Large intestine (tissue), 12 donors: ENCODE measurements around the gene RANBP17. TPM values are rescaled to one million over a fixed set of nuclear protein-coding genes. Genes with fewer than 3 reads are reported as not detected.
A peak's percentile ranks its signal among the peaks of the same experiment; 100 is the strongest.
"Not testable (repeated sequence)": the region's sequence is repeated elsewhere in the genome, so short reads cannot be mapped to it uniquely, and the experiment has no call there.

Experiments used
- DNase-seq, 2 donors: peaks; one replicate each; pipeline versions ENCODE4 v3.0.0 to v3.0.0-alpha.2; 2013
- H3K27ac ChIP-seq: one replicate; pipeline ENCODE4 v1.5.1; 2013; ENCODE audit warnings: low read length
- H3K27me3 ChIP-seq: 2 replicates; pipeline ENCODE4 v1.6.1; 2013; ENCODE audit warnings: low read length; ENCODE audit not compliant: control insufficient read depth, insufficient read depth
- H3K36me3 ChIP-seq: 2 replicates; pipeline ENCODE4 v1.6.1; 2013; ENCODE audit warnings: low read length; ENCODE audit not compliant: control insufficient read depth, insufficient read depth
- H3K4me1 ChIP-seq: one replicate; pipeline ENCODE4 v1.6.1; 2013; ENCODE audit warnings: low read length; ENCODE audit not compliant: control insufficient read depth, insufficient read depth
- H3K4me3 ChIP-seq: one replicate; pipeline ENCODE4 v1.5.1; 2013; ENCODE audit warnings: low read length
- H3K9me3 ChIP-seq: one replicate; pipeline ENCODE4 v1.6.1; 2013; ENCODE audit warnings: mild to moderate bottlenecking, low read depth, low read length, moderate library complexity; ENCODE audit not compliant: control insufficient read depth
- WGBS: methylation state at CpG from one replicate; pipeline ENCODE4 v1.1.5; 2013; ENCODE audit warnings: low lambda C conversion rate; ENCODE audit not compliant: insufficient coverage; 5-methylcytosine and 5-hydroxymethylcytosine counted together
- long read RNA-seq, 11 donors: transcript quantifications; one replicate each; lab custom pipeline, GENCODE V29; 2026
- polyA plus RNA-seq: library from polyadenylated mRNA; unstranded; fragments of 120-200 nt; gene quantifications from one replicate; pipeline ENCODE4 v1.2.1, GENCODE V29; 2013

The RANBP17 gene
- 5.8 TPM for polyA plus RNA-seq
- long read RNA-seq, donor 1, partial matches to known transcripts = 0 of 1 reads
- long read RNA-seq, donor 1, other reads (novel, unspliced or antisense) = 0 of 1 reads
- long read RNA-seq, donor 2, partial matches to known transcripts = 0 of 2 reads
- long read RNA-seq, donor 2, other reads (novel, unspliced or antisense) = 0 of 2 reads
- long read RNA-seq, donor 3 = 0 reads
- long read RNA-seq, donor 4 = 0 reads
- long read RNA-seq, donor 5, partial matches to known transcripts = 0 of 1 reads
- long read RNA-seq, donor 5, other reads (novel, unspliced or antisense) = 0 of 1 reads
- long read RNA-seq, donor 6 = 0 reads
- long read RNA-seq, donor 7, partial matches to known transcripts = 0 of 2 reads
- long read RNA-seq, donor 7, other reads (novel, unspliced or antisense) = 0 of 2 reads
- long read RNA-seq, donor 8, partial matches to known transcripts = 0 of 1 reads
- long read RNA-seq, donor 8, other reads (novel, unspliced or antisense) = 0 of 1 reads
- long read RNA-seq, donor 9 = 0 reads
- long read RNA-seq, donor 10 = 0 reads
- long read RNA-seq, donor 11 = 0 reads

DNA sequence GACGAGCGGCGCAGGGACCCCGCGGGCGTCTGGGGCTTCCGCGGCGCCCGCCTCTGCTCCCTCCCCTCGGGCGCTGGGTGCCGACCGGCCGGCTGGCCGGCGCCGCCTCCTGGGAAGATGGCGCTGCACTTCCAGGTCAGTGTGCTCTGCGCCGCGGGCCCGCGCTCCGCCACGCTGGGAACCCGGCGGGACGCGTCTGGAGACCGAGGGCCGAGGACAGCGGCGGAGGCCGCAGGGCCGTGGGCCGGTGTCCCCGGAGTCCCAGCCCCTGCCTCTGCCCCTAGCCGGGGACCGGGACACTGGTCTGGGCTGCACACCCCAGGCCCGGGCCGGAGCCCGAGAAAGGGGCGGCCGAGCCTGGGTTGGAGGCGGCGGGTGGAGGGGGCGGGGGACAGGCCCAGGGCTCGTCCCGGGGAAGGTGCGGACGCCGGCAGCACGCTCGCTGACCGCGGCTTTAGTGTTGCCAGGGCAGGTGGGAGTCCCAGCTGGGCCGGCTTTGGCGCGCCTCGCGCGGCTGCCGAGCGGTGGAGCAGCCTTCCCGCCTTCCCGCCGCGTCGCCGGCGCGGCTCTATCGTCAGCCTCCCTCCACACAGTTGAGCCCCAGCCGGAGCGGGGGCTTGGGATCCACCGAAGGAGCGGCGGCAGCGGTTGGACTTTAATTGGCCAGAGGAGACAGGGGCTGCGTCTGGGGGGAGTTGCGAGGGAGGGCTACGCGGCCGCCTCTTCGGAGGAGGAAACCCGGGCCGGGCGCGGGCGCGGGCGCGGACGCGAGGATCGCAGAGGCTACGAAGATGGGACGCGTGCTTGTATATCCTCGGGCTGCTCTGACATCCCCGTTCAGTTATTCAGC lies at the start of gene RANBP17:
RANBP17 (plus strand) TSS at position 102 of the 850 bp plus-strand sequence.
- Histone ChIP-seq H3K4me3 (peak within 1 kb of the TSS; percentile 63), H3K9me3 (peaks cover 7% of the 10 kb centered on the region), H3K4me1 (peaks cover 9% of the 10 kb centered on the region), H3K27me3 (no peaks in the 10 kb centered on the region), H3K27ac (no peak within 1 kb of the TSS), H3K36me3 (no peaks in the 10 kb centered on the region)
- WGBS = no CpG with 5 or more reads among the region's 102 CpGs
- peak; percentile 42 to 78 for DNase-seq

- H3K27ac ChIP-seq = no peak overlapping the region
- H3K27me3 ChIP-seq = no peaks in the 10 kb centered on the region
- H3K4me3 ChIP-seq = no peak overlapping the region
- no CpG with 5 or more reads among the region's 5 CpGs for WGBS
- DNase-seq = no peak
- no peaks in the 10 kb centered on the region for H3K36me3 ChIP-seq
- H3K4me1 ChIP-seq = no peaks in the 10 kb centered on the region
- H3K9me3 ChIP-seq = no peaks in the 10 kb centered on the region
These were observed 48.6 kb upstream of the RANBP17 start for GRCh38 chr5:170813231-170813630.

- Histone ChIP-seq H3K4me1 (peaks cover 6% of the 10 kb centered on the region), H3K27ac (no peak overlapping the region), H3K9me3 (no peaks in the 10 kb centered on the region), H3K27me3 (no peaks in the 10 kb centered on the region), H3K4me3 (no peak overlapping the region), H3K36me3 (no peaks in the 10 kb centered on the region)
- WGBS = no CpG with 5 or more reads among the region's 3 CpGs
- DNase-seq = no peak
These were observed 44.6 kb upstream of the RANBP17 start for GRCh38 chr5:170817195-170817594.

DNA sequence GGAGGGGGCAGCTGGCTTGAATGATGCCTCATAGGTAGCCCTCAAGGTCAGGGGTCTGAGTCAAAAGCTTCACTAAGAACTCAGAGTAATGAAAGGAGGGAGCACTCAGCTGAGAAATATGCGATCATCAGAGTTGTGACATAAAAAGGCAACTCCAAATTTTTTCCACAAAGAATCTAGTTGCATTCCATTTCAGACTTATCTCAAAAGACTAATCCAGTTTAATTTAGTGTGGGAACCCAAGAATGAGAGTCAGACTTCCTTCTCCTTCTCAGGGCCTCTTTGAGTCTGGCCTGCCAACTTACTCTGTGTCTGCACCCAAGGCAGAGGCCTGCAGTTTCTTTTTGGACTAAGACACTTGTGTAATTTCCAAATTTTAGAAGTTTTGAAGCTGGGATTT lies 43.6 kb upstream of the RANBP17 start:
- Histone ChIP-seq H3K36me3 (no peaks in the 10 kb centered on the region), H3K27ac (no peak overlapping the region), H3K4me1 (peaks cover 6% of the 10 kb centered on the region), H3K27me3 (no peaks in the 10 kb centered on the region), H3K9me3 (no peaks in the 10 kb centered on the region), H3K4me3 (no peak overlapping the region)
- 80% methylated on average over 1 of the region's 1 CpG for WGBS
- DNase-seq = no peak

GRCh38 chr5:170819824-170820223 lies 42.0 kb upstream of the RANBP17 start:
- Histone ChIP-seq H3K9me3 (no peaks in the 10 kb centered on the region), H3K36me3 (no peaks in the 10 kb centered on the region), H3K27me3 (no peaks in the 10 kb centered on the region), H3K27ac (no peak overlapping the region), H3K4me1 (peaks cover 6% of the 10 kb centered on the region), H3K4me3 (no peak overlapping the region)
- peak in 1 of 2 donors; percentile 14 for DNase-seq

GRCh38 chr5:170821257-170821800 lies 40.5 kb upstream of the RANBP17 start:
- DNase-seq = peak; percentile 6 to 29
- H3K4me1 ChIP-seq = peaks cover 6% of the 10 kb centered on the region
- H3K4me3 ChIP-seq = no peak overlapping the region
- no peaks in the 10 kb centered on the region for H3K36me3 ChIP-seq
- WGBS = 94% methylated on average over 2 of the region's 4 CpGs
- H3K9me3 ChIP-seq = peaks cover 6% of the 10 kb centered on the region
- H3K27me3 ChIP-seq = no peaks in the 10 kb centered on the region
- no peak overlapping the region for H3K27ac ChIP-seq

DNA sequence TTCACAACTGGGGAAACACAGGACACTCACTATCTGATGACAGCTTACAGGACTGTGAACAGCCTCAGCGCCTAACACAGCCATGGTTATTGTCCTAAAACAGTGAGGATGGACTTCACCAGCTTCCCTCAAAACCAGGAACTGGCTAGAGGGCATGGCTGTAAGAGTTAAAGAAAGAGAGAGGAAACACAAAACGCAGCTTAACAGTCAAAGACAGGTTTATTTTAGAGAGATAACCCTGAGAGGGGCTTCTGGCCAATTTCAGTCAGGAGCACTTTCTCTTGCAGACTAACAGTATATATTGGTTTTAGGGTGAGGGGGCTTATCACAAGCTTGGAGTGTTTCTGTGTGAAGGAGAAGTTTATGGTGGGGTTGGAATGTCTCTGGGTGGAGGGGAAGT lies 35.7 kb upstream of the RANBP17 start:
- Histone ChIP-seq H3K27ac (no peak overlapping the region), H3K27me3 (no peaks in the 10 kb centered on the region), H3K4me3 (no peak overlapping the region), H3K9me3 (peaks cover 6% of the 10 kb centered on the region), H3K4me1 (peaks cover under 1% of the 10 kb centered on the region), H3K36me3 (no peaks in the 10 kb centered on the region)
- DNase-seq = no peak
- WGBS = no CpG with 5 or more reads among the region's 2 CpGs

DNA sequence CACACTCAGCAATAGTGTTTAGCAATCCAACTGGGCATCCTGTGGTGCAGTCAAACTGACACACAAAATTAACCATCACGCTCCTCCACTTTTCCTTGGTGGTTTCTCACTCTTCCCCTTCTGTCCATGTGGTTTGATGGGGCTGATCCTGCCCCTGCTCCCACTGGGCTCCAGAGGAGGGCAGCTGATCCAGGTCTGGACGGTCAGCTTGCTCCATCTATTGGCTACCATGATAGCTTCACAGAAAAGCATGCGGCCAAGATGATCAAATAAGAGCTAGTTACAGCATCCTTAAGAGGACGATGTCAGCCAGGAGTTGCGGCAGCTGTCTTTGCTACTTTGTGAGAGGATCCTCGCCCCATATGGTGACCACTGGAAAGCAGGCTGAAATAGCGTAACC lies 29.6 kb upstream of the RANBP17 start:
- Histone ChIP-seq H3K9me3 (no peaks in the 10 kb centered on the region), H3K4me1 (no peaks in the 10 kb centered on the region), H3K27me3 (no peaks in the 10 kb centered on the region), H3K36me3 (no peaks in the 10 kb centered on the region), H3K4me3 (no peak overlapping the region), H3K27ac (no peak overlapping the region)
- no CpG with 5 or more reads among the region's 7 CpGs for WGBS
- DNase-seq = no peak

DNA sequence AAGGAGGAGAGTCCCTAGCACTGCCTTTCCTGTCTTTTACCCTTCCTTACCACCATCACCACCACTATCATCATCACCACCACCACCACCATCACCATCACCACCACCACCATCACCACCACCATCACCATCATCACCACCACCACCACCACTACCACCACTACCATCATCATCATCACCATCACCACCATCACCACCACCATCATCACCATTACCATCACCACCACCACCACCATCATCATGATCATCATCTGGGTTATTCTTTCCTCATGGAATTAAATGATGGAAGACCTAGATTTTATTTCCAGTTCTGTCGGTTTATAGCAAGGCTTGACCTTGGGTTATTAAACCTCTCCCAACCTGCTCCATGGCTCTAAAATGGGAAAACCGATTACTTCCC lies 27.8 kb upstream of the RANBP17 start:
- DNase-seq, H3K4me3 ChIP-seq, H3K27me3 ChIP-seq, H3K27ac ChIP-seq, H3K4me1 ChIP-seq, H3K9me3 ChIP-seq, H3K36me3 ChIP-seq: not testable (repeated sequence)
- WGBS = no CpG with 5 or more reads among the region's 2 CpGs

GRCh38 chr5:170836226-170836625 lies 25.6 kb upstream of the RANBP17 start:
- H3K9me3 ChIP-seq = no peaks in the 10 kb centered on the region
- 48% methylated on average over 3 of the region's 4 CpGs for WGBS
- no peaks in the 10 kb centered on the region for H3K27me3 ChIP-seq
- H3K4me1 ChIP-seq = no peaks in the 10 kb centered on the region
- H3K36me3 ChIP-seq = no peaks in the 10 kb centered on the region
- DNase-seq = peak in 1 of 2 donors; percentile 10
- H3K4me3 ChIP-seq = no peak overlapping the region
- H3K27ac ChIP-seq = no peak overlapping the region
